Neural progenitor cell (in vitro differentiated cells): ENCODE results near the gene UBA6.

Experiments
- EZH2 ChIP-seq: fragments of 200-600 bp; sonication (generic); IDR thresholded peaks from 2 replicates; pipeline ENCODE4 v1.6.1; 2017; ENCODE audit warnings: antibody characterized with exemption, mild to moderate bottlenecking, moderate library complexity
- EZH2phosphoT487 ChIP-seq: fragments of 200-600 bp; sonication (generic); IDR thresholded peaks from 2 replicates; pipeline ENCODE4 v1.6.1; 2017; ENCODE audit warnings: antibody characterized with exemption
- TF ChIP-seq, protein P1 (sequence below): fragments of 200-600 bp; sonication (generic); IDR thresholded peaks from 2 replicates; pipeline ENCODE4 v1.5.1; 2017; ENCODE audit warnings: antibody characterized with exemption, mild to moderate bottlenecking

DNA sequence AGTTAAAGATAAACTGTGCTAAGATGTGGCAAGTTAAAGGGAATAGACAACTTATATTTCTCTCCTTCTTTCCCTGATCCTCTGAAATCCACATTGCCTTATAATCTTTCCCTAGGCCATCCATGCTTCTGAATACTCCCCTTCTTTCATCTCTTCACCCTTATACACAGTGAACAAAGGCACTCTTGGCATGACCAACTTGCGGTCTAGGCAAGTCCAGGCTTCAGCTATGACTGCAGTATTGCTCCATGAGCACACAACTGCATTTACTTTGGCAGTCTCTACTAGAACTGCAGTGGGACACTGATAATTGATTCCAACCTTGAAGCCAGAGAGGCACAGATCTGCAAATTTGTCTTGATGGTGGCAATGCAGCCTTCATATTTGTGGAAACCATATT is 24.2 kb upstream of the UBA6 start:
- TF ChIP-seq EZH2: no peak
- TF ChIP-seq, protein P1, sequence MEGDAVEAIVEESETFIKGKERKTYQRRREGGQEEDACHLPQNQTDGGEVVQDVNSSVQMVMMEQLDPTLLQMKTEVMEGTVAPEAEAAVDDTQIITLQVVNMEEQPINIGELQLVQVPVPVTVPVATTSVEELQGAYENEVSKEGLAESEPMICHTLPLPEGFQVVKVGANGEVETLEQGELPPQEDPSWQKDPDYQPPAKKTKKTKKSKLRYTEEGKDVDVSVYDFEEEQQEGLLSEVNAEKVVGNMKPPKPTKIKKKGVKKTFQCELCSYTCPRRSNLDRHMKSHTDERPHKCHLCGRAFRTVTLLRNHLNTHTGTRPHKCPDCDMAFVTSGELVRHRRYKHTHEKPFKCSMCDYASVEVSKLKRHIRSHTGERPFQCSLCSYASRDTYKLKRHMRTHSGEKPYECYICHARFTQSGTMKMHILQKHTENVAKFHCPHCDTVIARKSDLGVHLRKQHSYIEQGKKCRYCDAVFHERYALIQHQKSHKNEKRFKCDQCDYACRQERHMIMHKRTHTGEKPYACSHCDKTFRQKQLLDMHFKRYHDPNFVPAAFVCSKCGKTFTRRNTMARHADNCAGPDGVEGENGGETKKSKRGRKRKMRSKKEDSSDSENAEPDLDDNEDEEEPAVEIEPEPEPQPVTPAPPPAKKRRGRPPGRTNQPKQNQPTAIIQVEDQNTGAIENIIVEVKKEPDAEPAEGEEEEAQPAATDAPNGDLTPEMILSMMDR: no peak
- TF ChIP-seq EZH2phosphoT487: no peak
